ENCODE data around the gene PTPRR. TPM values are rescaled to one million over a fixed set of nuclear protein-coding genes. Genes with fewer than 3 reads are reported as not detected.
A peak's percentile ranks its signal among the peaks of the same experiment; 100 is the strongest.

PTPRR gene
- total and polyA plus RNA-seq, 2 donors (not counting 1 experiment from before 2014, with no cell fraction given) = 0.44 to 0.50 TPM

DNA sequence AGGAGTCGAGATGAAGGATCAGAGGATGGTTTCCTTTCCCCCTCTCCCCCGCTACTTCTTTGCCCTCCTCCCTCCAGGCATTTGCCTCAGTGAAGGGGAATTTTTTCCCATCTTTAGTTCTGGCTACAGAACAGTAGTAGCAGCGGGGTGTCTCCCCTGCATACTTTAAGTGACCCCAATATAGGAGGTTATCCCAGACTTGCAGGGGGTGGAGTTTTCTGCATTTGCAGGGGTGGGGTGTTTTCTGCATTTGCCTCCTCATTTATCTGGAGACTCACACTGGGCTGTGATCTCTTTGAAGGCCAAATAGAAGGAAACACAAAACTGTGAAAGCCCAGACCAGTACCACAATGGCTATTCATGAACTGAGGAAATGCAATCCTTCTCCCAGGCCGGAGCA, 303.1 kb downstream of the PTPRR start:
- no peaks in the 10 kb centered on the region for H3K36me3 ChIP-seq (ENCODE audit: control insufficient read depth, insufficient read depth, low read length)

DNA sequence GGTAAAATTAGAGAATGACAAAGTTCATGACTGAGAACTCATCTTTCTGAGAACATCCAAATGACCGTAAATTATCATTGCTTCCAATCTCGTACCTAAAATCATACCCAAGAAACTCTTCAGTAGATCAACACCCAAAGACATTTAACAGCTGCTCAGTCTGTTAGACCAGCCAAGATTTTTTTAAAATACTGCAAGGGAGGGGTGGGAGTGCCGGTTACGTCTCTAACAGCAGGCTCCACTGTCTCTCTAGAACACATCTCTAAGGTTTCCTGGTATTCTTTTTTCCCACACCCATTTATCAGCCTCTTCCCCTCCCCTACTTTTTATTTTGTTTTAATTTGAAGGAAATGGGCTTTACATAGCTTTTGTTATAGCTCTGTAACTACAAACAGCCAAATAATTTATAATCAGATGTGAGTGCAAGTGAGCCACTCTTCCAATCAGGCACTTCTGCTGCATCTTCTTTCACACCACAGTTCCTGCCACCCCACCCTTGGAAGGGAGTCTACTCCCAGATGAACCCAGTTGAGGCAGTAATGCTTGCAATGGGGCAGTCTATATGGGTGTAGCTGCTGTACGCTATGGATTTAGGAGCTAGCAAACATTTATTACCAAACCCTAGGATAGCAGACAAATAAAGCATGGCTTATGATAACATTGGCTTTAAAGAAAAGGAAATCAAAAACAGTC, 305.2 kb downstream of the PTPRR start:
- Histone ChIP-seq H4K20me1 (ENCODE audit: control insufficient read depth, extremely low read depth, insufficient read depth, low read length) (no peaks in the 10 kb centered on the region), H3K27me3 (ENCODE audit: control insufficient read depth, insufficient read depth, low read length) (no peaks in the 10 kb centered on the region), H3K4me2 (ENCODE audit: extremely low read depth, insufficient read depth, low read length) (no peak overlapping the region), H3K9me3 (ENCODE audit: control insufficient read depth, insufficient read depth, low read depth, low read length) (no peaks in the 10 kb centered on the region), H3K9ac (ENCODE audit: insufficient read depth, low read length) (no peak overlapping the region), H3K4me3 (replicated peaks in 1 of 4; ENCODE audit: control extremely low read depth in 1 of 4, insufficient read depth in 1 of 4, low read depth in 3 of 4, low read length in 4 of 4) (no peak overlapping the region), H3K4me1 (ENCODE audit: control insufficient read depth, extremely low read depth, insufficient read depth, low read length) (no peaks in the 10 kb centered on the region), H3K79me2 (ENCODE audit: control insufficient read depth, insufficient read depth, low read length) (no peaks in the 10 kb centered on the region), H3K36me3 (ENCODE audit: control insufficient read depth, insufficient read depth, low read length) (no peaks in the 10 kb centered on the region), H3K27ac (ENCODE audit: insufficient read depth, low read length) (no peak overlapping the region), H2AFZ (ENCODE audit: low read length) (no peak overlapping the region)
- DNase-seq (ENCODE audit: low read depth in 2 of 2) = no peak
- TF ChIP-seq EZH2 (IDR thresholded peaks at IDR 0.05; ENCODE audit: low read length, missing control alignments) = no peak
- TF ChIP-seq, protein P1, sequence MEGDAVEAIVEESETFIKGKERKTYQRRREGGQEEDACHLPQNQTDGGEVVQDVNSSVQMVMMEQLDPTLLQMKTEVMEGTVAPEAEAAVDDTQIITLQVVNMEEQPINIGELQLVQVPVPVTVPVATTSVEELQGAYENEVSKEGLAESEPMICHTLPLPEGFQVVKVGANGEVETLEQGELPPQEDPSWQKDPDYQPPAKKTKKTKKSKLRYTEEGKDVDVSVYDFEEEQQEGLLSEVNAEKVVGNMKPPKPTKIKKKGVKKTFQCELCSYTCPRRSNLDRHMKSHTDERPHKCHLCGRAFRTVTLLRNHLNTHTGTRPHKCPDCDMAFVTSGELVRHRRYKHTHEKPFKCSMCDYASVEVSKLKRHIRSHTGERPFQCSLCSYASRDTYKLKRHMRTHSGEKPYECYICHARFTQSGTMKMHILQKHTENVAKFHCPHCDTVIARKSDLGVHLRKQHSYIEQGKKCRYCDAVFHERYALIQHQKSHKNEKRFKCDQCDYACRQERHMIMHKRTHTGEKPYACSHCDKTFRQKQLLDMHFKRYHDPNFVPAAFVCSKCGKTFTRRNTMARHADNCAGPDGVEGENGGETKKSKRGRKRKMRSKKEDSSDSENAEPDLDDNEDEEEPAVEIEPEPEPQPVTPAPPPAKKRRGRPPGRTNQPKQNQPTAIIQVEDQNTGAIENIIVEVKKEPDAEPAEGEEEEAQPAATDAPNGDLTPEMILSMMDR (conservative IDR thresholded peaks at IDR 0.05 in 1 of 2, IDR thresholded peaks at IDR 0.05 in 1 of 2; ENCODE audit: low read depth in 1 of 2, low read length in 2 of 2) = no peak

More for the DNA sequence above, 303.1 kb downstream of the PTPRR start:
- no peak overlapping the region for H3K4me3 ChIP-seq (replicated peaks in 1 of 4; ENCODE audit: control extremely low read depth in 1 of 4, insufficient read depth in 1 of 4, low read depth in 3 of 4, low read length in 4 of 4)
- no peak for TF ChIP-seq EZH2 (IDR thresholded peaks at IDR 0.05; ENCODE audit: low read length, missing control alignments)
- TF ChIP-seq, protein P1 (conservative IDR thresholded peaks at IDR 0.05 in 1 of 2, IDR thresholded peaks at IDR 0.05 in 1 of 2; ENCODE audit: low read depth in 1 of 2, low read length in 2 of 2) = no peak
- no peak overlapping the region for H3K9ac ChIP-seq (ENCODE audit: insufficient read depth, low read length)
- H3K4me1 ChIP-seq (ENCODE audit: control insufficient read depth, extremely low read depth, insufficient read depth, low read length) = no peaks in the 10 kb centered on the region
- no peak overlapping the region for H2AFZ ChIP-seq (ENCODE audit: low read length)
- H3K27me3 ChIP-seq (ENCODE audit: control insufficient read depth, insufficient read depth, low read length) = no peaks in the 10 kb centered on the region
- H4K20me1 ChIP-seq (ENCODE audit: control insufficient read depth, extremely low read depth, insufficient read depth, low read length) = no peaks in the 10 kb centered on the region
- no peak overlapping the region for H3K4me2 ChIP-seq (ENCODE audit: extremely low read depth, insufficient read depth, low read length)
- DNase-seq (ENCODE audit: low read depth in 2 of 2) = no peak
- no peaks in the 10 kb centered on the region for H3K9me3 ChIP-seq (ENCODE audit: control insufficient read depth, insufficient read depth, low read depth, low read length)
- no peaks in the 10 kb centered on the region for H3K79me2 ChIP-seq (ENCODE audit: control insufficient read depth, insufficient read depth, low read length)
- no peak overlapping the region for H3K27ac ChIP-seq (ENCODE audit: insufficient read depth, low read length)

DNA sequence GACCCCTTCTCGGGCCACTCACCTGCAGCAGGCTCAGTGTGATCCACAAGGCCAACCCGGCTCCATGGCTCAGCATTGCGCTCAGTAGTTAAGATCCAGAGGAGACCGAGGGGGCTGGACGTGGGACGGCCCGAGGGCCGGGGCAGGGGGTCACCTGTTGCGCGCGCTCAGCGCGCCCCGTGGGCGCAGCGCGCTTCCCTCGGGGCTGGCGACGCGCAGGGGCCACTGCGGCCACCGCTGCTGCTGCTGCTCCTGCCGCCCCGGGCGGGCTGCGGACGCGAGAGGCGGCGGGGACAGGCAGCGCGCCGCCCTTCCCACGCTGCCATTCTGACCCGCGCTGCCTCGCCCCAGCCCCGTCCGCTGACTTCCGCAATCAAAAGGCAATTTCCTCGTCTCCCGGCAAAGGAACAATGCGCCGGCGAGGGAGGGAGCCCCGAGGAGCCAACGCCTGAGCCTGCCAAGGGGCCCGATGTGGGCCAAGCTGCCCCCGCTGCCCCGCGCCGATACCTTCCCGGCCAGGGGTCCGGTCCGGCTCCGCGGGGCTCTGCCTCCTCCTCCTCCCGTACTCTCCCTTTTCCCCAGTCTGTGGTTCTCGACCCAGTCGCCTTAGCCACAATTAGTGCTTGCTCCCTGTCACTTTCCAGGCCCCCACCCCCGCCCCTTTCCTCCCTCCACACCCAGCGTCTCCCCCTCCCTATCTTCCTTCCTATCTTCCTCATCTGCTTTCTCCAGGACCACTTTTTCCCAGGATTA, 310.6 kb downstream of the PTPRR start:
- Histone ChIP-seq H3K4me2 (ENCODE audit: extremely low read depth, insufficient read depth, low read length) (peak overlapping the region; percentile 80), H3K36me3 (ENCODE audit: control insufficient read depth, insufficient read depth, low read length) (no peaks in the 10 kb centered on the region), H3K27ac (ENCODE audit: insufficient read depth, low read length) (no peak overlapping the region), H3K79me2 (ENCODE audit: control insufficient read depth, insufficient read depth, low read length) (no peaks in the 10 kb centered on the region), H3K9me3 (ENCODE audit: control insufficient read depth, insufficient read depth, low read depth, low read length) (no peaks in the 10 kb centered on the region), H2AFZ (ENCODE audit: low read length) (peak overlapping the region; percentile 67), H3K4me3 (replicated peaks in 1 of 4; ENCODE audit: control extremely low read depth in 1 of 4, insufficient read depth in 1 of 4, low read depth in 3 of 4, low read length in 4 of 4) (peak overlapping the region; percentile 40 to 62 (median 52)), H3K27me3 (ENCODE audit: control insufficient read depth, insufficient read depth, low read length) (no peaks in the 10 kb centered on the region), H3K9ac (ENCODE audit: insufficient read depth, low read length) (peak overlapping the region; percentile 55), H3K4me1 (ENCODE audit: control insufficient read depth, extremely low read depth, insufficient read depth, low read length) (no peaks in the 10 kb centered on the region), H4K20me1 (ENCODE audit: control insufficient read depth, extremely low read depth, insufficient read depth, low read length) (no peaks in the 10 kb centered on the region)
- peak; percentile 10 to 42 for DNase-seq (ENCODE audit: low read depth in 2 of 2)
- TF ChIP-seq, protein P1 (conservative IDR thresholded peaks at IDR 0.05 in 1 of 2, IDR thresholded peaks at IDR 0.05 in 1 of 2; ENCODE audit: low read depth in 1 of 2, low read length in 2 of 2) = no peak
- no peak for TF ChIP-seq EZH2 (IDR thresholded peaks at IDR 0.05; ENCODE audit: low read length, missing control alignments)

All from fibroblast of lung (primary cell).